ENCODE data around the gene ZNF132. TPM values are rescaled to one million over a fixed set of nuclear protein-coding genes. Genes with fewer than 3 reads are reported as not detected.
"Not testable (repeated sequence)": the region's sequence is repeated elsewhere in the genome, so short reads cannot be mapped to it uniquely, and the experiment has no call there.

ZNF132 gene
- 1 to 10 TPM; 4.8 to 5.3 TPM for total RNA-seq

DNA sequence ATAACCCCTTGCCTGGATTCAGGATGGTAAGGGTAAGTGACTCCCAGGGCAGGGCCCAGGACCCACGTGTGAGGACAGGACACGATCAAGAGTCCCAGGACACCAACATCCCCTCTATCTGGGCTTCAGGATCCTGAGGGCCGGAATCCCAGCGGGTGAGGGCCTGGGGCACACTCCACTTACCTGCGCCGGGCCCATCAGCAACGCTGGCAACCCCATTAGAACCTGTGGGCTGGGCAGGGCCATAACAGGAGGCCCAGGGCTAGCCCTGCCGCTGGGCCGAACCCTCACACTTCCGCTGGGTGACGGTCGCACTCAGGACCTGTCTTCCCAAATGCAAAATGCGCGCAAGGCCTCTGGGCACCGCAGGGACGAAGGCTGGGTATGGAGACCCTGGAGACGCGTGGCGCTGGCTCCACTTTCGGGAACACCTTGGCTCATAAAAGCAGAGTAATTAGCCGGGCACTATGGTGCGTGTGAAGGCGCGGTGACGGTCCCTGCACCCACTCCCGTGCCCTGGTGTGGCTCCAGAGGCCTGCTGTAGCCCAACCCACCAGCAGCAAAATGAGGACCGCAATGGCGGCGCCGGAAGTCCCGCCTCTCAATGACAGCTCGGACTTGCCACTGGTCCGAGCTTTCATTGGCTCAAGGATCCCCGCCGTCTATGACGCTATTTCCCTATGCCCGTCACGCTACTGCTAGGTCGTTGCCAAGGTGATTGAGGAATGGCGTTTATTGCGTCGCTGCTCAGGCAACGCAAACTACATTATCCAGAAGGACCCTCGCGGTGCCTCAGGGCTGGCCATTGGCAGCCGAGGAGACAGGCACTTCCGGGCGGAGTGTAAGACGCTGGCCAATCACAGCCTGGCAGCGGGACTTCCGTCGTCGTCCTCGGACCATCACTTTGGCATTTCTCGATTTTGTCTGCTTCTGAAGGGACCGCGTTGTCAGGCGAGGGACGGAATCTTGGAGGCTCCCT, at the start of gene ZNF132:
ZNF132 (minus strand) TSS at position 578 of the 979 bp plus-strand sequence; CDS start at position 246, 332 bp downstream.
- Mint-ChIP-seq H3K36me3 (ENCODE audit: low read depth) (peaks cover 59% of the 10 kb centered on the region), H3K27ac (peak within 1 kb of the TSS; percentile 93), H3K27me3 (no peaks in the 10 kb centered on the region), H3K4me3 (peak within 1 kb of the TSS; percentile 95), H3K4me1 (peaks cover 30% of the 10 kb centered on the region), H3K9me3 (peaks cover 45% of the 10 kb centered on the region)
- peak; percentile 97 for DNase-seq
- POLR2A ChIA-PET, result interaction anchor here (0.6 kb wide), 1 partner anchor 60 kb away, joined by 4 read pairs; no protein-coding TSS in a partner anchor
- CTCF ChIA-PET, result interaction anchor here (0.6 kb wide), 1 partner anchor 51 kb away, joined by 3 read pairs; no protein-coding TSS in a partner anchor

- DNase-seq; H3K9me3 Mint-ChIP-seq; H3K4me3 Mint-ChIP-seq; POLR2A ChIA-PET; H3K36me3 Mint-ChIP-seq (ENCODE audit: low read depth); H3K27me3 Mint-ChIP-seq; H3K27ac Mint-ChIP-seq: not testable (repeated sequence)
- CTCF ChIA-PET, result interaction anchor here (0.6 to 1.1 kb wide), 7 partner anchors 14 to 96 kb away, joined by 3 to 6 read pairs (median 4); partner anchors contain the start of gene MZF1
- peaks cover 11% of the 10 kb centered on the region for H3K4me1 Mint-ChIP-seq
Observed at GRCh38 chr19:58484349-58484748, 44.4 kb upstream of the ZNF132 start.

- no peak for DNase-seq
- Mint-ChIP-seq H3K27me3 (no peaks in the 10 kb centered on the region), H3K27ac (no peak overlapping the region), H3K9me3 (no peaks in the 10 kb centered on the region), H3K4me1 (peaks cover 5% of the 10 kb centered on the region), H3K36me3 (ENCODE audit: low read depth) (no peaks in the 10 kb centered on the region), H3K4me3 (no peak overlapping the region)
- ChIA-PET POLR2A (no interaction called here), CTCF (interaction anchor here (1.0 to 1.3 kb wide), 3 partner anchors 15 to 92 kb away, joined by 3 to 5 read pairs (median 4); no protein-coding TSS in a partner anchor)
Observed at GRCh38 chr19:58483776-58484175, 43.8 kb upstream of the ZNF132 start.

- ChIA-PET POLR2A (no interaction called here), CTCF (interaction anchor here (1.3 kb wide), 2 partner anchors 19 to 32 kb away, joined by 3 to 5 read pairs; no protein-coding TSS in a partner anchor)
- Mint-ChIP-seq H3K9me3 (no peaks in the 10 kb centered on the region), H3K4me3 (no peak overlapping the region), H3K27me3 (no peaks in the 10 kb centered on the region), H3K36me3 (ENCODE audit: low read depth) (no peaks in the 10 kb centered on the region), H3K27ac (no peak overlapping the region), H3K4me1 (peaks cover 4% of the 10 kb centered on the region)
- DNase-seq, result no peak
Observed at GRCh38 chr19:58482372-58482771, 42.4 kb upstream of the ZNF132 start.

DNA sequence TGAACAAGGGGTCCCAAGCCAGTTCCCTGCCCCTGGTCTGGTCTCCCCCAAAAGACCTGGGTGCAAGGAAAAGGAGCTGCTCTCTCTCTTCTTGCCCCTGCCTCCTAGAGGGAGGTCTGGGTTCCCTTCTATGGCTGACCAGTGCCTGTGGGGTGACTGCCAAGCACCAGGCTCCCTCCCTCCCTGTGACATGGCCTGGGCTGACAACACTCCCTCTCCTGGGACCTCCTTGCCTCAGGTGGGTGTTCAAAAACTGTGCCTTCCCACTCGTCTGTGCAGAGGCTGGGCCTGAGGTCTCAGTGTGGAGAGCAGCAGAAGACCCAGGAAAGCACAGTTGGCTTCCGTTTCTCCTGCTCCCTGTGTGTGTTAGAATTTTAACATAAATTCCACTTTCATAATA, 40.9 kb upstream of the ZNF132 start:
- peaks cover 12% of the 10 kb centered on the region for H3K4me1 Mint-ChIP-seq
- ChIA-PET CTCF (interaction anchor here (1.8 kb wide), 1 partner anchor 39 kb away, joined by 4 read pairs; the partner anchor contains the start of gene ZBTB45), POLR2A (no interaction called here)
- no peaks in the 10 kb centered on the region for H3K27me3 Mint-ChIP-seq
- no peak overlapping the region for H3K4me3 Mint-ChIP-seq
- peaks cover 2% of the 10 kb centered on the region for H3K36me3 Mint-ChIP-seq (ENCODE audit: low read depth)
- no peak for DNase-seq
- H3K9me3 Mint-ChIP-seq, result no peaks in the 10 kb centered on the region
- H3K27ac Mint-ChIP-seq, result no peak overlapping the region

DNA sequence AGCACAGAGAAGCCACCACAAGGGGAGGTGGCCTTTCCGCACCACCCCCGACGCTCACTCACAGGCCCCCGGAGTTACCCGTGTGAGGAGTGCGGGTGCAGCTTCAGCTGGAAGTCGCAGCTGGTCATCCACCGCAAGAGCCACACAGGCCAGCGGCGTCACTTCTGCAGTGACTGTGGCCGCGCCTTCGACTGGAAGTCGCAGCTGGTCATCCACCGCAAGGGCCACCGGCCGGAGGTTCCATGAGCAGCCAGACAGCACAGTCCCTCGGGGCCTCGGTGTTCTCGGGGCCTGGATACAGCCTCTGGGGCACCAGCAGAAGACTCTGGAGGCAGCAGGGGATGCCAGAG, 40.5 kb upstream of the ZNF132 start:
- ChIA-PET CTCF (interaction anchor here (1.8 kb wide), 1 partner anchor 39 kb away, joined by 4 read pairs; the partner anchor contains the start of gene ZBTB45), POLR2A (no interaction called here)
- peaks cover 12% of the 10 kb centered on the region for H3K4me1 Mint-ChIP-seq
- no peaks in the 10 kb centered on the region for H3K9me3 Mint-ChIP-seq
- no peak for DNase-seq
- H3K27ac Mint-ChIP-seq, result no peak overlapping the region
- H3K4me3 Mint-ChIP-seq, result no peak overlapping the region
- H3K36me3 Mint-ChIP-seq (ENCODE audit: low read depth), result peaks cover 2% of the 10 kb centered on the region
- no peaks in the 10 kb centered on the region for H3K27me3 Mint-ChIP-seq

- H3K27me3 Mint-ChIP-seq, result no peaks in the 10 kb centered on the region
- POLR2A ChIA-PET, result no interaction called here
- CTCF ChIA-PET, result interaction anchor here (1.8 to 3.3 kb wide), 2 partner anchors 34 to 40 kb away, joined by 4 to 11 read pairs; partner anchors contain the start of gene ZBTB45
Observed at GRCh38 chr19:58479736-58480480, 40.0 kb upstream of the ZNF132 start.

DNA sequence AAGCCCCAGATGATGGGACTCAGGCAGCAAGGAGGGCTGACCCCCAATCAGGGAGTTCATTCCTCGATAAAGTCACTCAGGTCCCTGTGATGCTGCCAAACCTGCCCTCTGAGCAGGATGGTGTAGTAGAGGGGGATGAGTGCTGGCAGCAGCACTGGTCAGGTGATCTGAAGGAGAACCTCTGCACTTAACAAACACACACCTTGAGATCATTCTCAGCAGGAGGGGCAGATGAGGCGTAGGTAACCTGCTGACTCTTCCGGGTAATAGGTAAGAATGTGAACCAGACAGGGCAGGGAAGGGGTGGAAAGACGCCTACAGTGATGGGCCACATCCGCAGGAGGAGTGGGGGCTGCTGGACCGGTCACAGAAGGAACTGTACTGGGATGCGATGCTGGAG, 39.4 kb upstream of the ZNF132 start:
- Mint-ChIP-seq H3K27ac (no peak overlapping the region), H3K36me3 (ENCODE audit: low read depth) (peaks cover 2% of the 10 kb centered on the region)
- POLR2A ChIA-PET, result no interaction called here

More at GRCh38 chr19:58479736-58480480, 40.0 kb upstream of the ZNF132 start:
- Mint-ChIP-seq H3K4me3 (no peak overlapping the region), H3K9me3 (no peaks in the 10 kb centered on the region), H3K27ac (no peak overlapping the region), H3K4me1 (peaks cover 17% of the 10 kb centered on the region), H3K36me3 (ENCODE audit: low read depth) (peaks cover 2% of the 10 kb centered on the region)
- no peak for DNase-seq

DNA sequence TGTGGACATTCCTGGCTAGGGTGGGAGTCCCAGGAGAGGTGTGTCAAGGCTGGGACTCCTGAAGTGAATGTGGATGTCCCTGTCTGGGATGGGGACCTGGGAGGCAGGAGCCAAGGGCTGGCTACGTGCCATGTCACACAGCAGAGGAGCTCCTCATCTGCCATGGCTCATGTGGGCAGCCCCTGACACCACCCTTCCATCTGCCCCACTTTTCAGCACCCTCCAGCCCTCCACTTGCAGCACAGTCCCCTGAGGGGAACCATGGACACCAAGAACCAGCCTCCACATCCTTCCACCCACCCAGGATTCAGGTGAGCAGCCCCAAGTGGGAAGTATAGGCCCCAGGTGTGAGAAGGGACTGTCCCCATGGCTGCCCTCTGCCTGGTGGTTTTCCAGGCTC, 37.9 kb upstream of the ZNF132 start:
- H3K36me3 Mint-ChIP-seq (ENCODE audit: low read depth), result peaks cover 3% of the 10 kb centered on the region
- no peaks in the 10 kb centered on the region for H3K9me3 Mint-ChIP-seq
- no peak overlapping the region for H3K27ac Mint-ChIP-seq
- H3K27me3 Mint-ChIP-seq, result no peaks in the 10 kb centered on the region
- no peak for DNase-seq
- H3K4me1 Mint-ChIP-seq, result peaks cover 25% of the 10 kb centered on the region
- H3K4me3 Mint-ChIP-seq, result no peak overlapping the region
- POLR2A ChIA-PET, result no interaction called here
- CTCF ChIA-PET, result interaction anchor here (1.7 to 3.3 kb wide), 2 partner anchors 9 to 36 kb away, joined by 4 to 11 read pairs; no protein-coding TSS in a partner anchor

More for the DNA sequence above, 39.4 kb upstream of the ZNF132 start:
- CTCF ChIA-PET, result interaction anchor here (1.8 to 3.3 kb wide), 2 partner anchors 35 to 40 kb away, joined by 4 to 11 read pairs; partner anchors contain the start of gene ZBTB45
- Mint-ChIP-seq H3K27me3 (no peaks in the 10 kb centered on the region), H3K4me3 (no peak overlapping the region), H3K9me3 (no peaks in the 10 kb centered on the region), H3K4me1 (peaks cover 23% of the 10 kb centered on the region)
- no peak for DNase-seq

GRCh38 chr19:58477130-58477529, 37.2 kb upstream of the ZNF132 start:
- Mint-ChIP-seq H3K4me1 (peaks cover 21% of the 10 kb centered on the region), H3K4me3 (peak overlapping the region; percentile 84), H3K27ac (peak overlapping the region; percentile 96), H3K27me3 (no peaks in the 10 kb centered on the region), H3K9me3 (no peaks in the 10 kb centered on the region), H3K36me3 (ENCODE audit: low read depth) (peaks cover 7% of the 10 kb centered on the region)
- DNase-seq, result no peak
- ChIA-PET CTCF (interaction anchor here (0.5 to 3.3 kb wide), 5 partner anchors 8 to 43 kb away, joined by 3 to 11 read pairs (median 3); no protein-coding TSS in a partner anchor), POLR2A (no interaction called here)

DNA sequence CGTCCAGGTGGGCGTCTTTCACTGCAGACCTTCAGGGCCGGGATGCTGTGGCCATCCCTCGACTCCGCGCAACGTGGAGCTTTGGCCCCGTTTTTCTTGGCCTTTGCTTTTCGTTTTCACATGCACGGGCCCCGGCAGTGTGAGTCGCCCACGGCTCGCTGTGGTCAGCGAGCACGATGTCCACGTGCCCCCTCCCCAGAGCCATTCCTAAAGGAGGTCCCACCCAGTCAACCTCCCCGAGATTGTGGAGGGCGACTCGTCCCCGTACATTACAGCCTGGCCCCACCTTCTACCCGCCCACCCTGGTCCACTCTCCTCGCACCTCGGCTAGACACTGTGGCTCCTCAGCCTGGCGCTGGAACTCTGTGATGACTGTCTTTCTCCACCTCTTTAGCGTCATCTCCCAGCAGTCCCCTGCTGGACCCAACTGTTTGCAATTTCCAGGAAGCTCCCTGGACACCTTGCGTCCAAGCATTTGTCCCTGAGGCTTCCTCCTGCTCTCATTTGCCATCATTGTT, 36.6 kb upstream of the ZNF132 start:
- Mint-ChIP-seq H3K4me3 (peak overlapping the region; percentile 84), H3K4me1 (peaks cover 21% of the 10 kb centered on the region), H3K27me3 (no peaks in the 10 kb centered on the region), H3K27ac (peak overlapping the region; percentile 96), H3K36me3 (ENCODE audit: low read depth) (peaks cover 9% of the 10 kb centered on the region), H3K9me3 (no peaks in the 10 kb centered on the region)
- no peak for DNase-seq
- POLR2A ChIA-PET, result no interaction called here
- CTCF ChIA-PET, result interaction anchor here (1.4 to 3.3 kb wide), 3 partner anchors 8 to 37 kb away, joined by 3 to 11 read pairs (median 4); no protein-coding TSS in a partner anchor

Data from activated CD4-positive, alpha-beta T cell treated with anti-CD3 and anti-CD28 coated beads, Interleukin-2, amount 10 ng/mL, durations not matched to agents 7 days and 5 days (primary cell).